ENCODE measurements around the gene NCAPD2.
A peak's percentile ranks its signal among the peaks of the same experiment; 100 is the strongest.
"Not testable (repeated sequence)": the region's sequence is repeated elsewhere in the genome, so short reads cannot be mapped to it uniquely, and the experiment has no call there.

The NCAPD2 gene

GRCh38 chr12:6470375-6471163, 23.3 kb upstream of the NCAPD2 start, which contains the start of gene VAMP1:
Gene VAMP1 (minus strand): TSS chr12:6470677. CDS start chr12:6470531, 146 bp downstream.
- Mint-ChIP-seq H3K27ac (peak within 1 kb of the TSS; percentile 85), H3K4me3 (peak within 1 kb of the TSS; percentile 95), H3K9me3 (no peaks in the 10 kb centered on the region), H3K27me3 (no peaks in the 10 kb centered on the region), H3K4me1 (ENCODE audit: low read depth) (peaks cover 60% of the 10 kb centered on the region), H3K36me3 (ENCODE audit: low read depth) (peaks cover 44% of the 10 kb centered on the region)

- Mint-ChIP-seq H3K4me3 (no peak overlapping the region), H3K27ac (no peak overlapping the region)
Measured at GRCh38 chr12:6471989-6472360, 21.9 kb upstream of the NCAPD2 start.

GRCh38 chr12:6472491-6472890, 21.4 kb upstream of the NCAPD2 start:
- H3K27ac Mint-ChIP-seq = no peak overlapping the region
- H3K27me3 Mint-ChIP-seq = no peaks in the 10 kb centered on the region
- peaks cover 41% of the 10 kb centered on the region for H3K4me1 Mint-ChIP-seq (ENCODE audit: low read depth)
- H3K9me3 Mint-ChIP-seq = no peaks in the 10 kb centered on the region
- no peak overlapping the region for H3K4me3 Mint-ChIP-seq
- H3K36me3 Mint-ChIP-seq (ENCODE audit: low read depth) = peaks cover 25% of the 10 kb centered on the region

More at GRCh38 chr12:6471989-6472360, 21.9 kb upstream of the NCAPD2 start:
- Mint-ChIP-seq H3K4me1 (ENCODE audit: low read depth) (peaks cover 46% of the 10 kb centered on the region), H3K27me3 (no peaks in the 10 kb centered on the region), H3K9me3 (no peaks in the 10 kb centered on the region), H3K36me3 (ENCODE audit: low read depth) (peaks cover 30% of the 10 kb centered on the region)

- not testable (repeated sequence) for H3K27me3 Mint-ChIP-seq; H3K27ac Mint-ChIP-seq; H3K36me3 Mint-ChIP-seq (ENCODE audit: low read depth); H3K4me3 Mint-ChIP-seq; H3K9me3 Mint-ChIP-seq
- peaks cover 16% of the 10 kb centered on the region for H3K4me1 Mint-ChIP-seq (ENCODE audit: low read depth)
Measured at GRCh38 chr12:6475233-6475975, 18.5 kb upstream of the NCAPD2 start.

GRCh38 chr12:6476489-6476888, 17.4 kb upstream of the NCAPD2 start:
- Mint-ChIP-seq H3K27me3 (no peaks in the 10 kb centered on the region), H3K36me3 (ENCODE audit: low read depth) (no peaks in the 10 kb centered on the region), H3K4me1 (ENCODE audit: low read depth) (peaks cover 8% of the 10 kb centered on the region), H3K9me3 (no peaks in the 10 kb centered on the region), H3K4me3 (no peak overlapping the region), H3K27ac (no peak overlapping the region)

- not testable (repeated sequence) for H3K9me3 Mint-ChIP-seq; H3K27me3 Mint-ChIP-seq; H3K27ac Mint-ChIP-seq; H3K36me3 Mint-ChIP-seq (ENCODE audit: low read depth); H3K4me1 Mint-ChIP-seq (ENCODE audit: low read depth); H3K4me3 Mint-ChIP-seq
Measured at GRCh38 chr12:6477601-6478377, 16.1 kb upstream of the NCAPD2 start.

- Mint-ChIP-seq H3K9me3 (no peaks in the 10 kb centered on the region), H3K27me3 (no peaks in the 10 kb centered on the region), H3K4me1 (ENCODE audit: low read depth) (no peaks in the 10 kb centered on the region), H3K27ac (no peak overlapping the region), H3K4me3 (no peak overlapping the region), H3K36me3 (ENCODE audit: low read depth) (no peaks in the 10 kb centered on the region)
Measured at GRCh38 chr12:6478416-6478815, 15.5 kb upstream of the NCAPD2 start.

GRCh38 chr12:6488240-6488639, 5.7 kb upstream of the NCAPD2 start:
- Mint-ChIP-seq H3K9me3 (no peaks in the 10 kb centered on the region), H3K36me3 (ENCODE audit: low read depth) (peaks cover 15% of the 10 kb centered on the region), H3K27me3 (no peaks in the 10 kb centered on the region)

GRCh38 chr12:6489449-6489848, 4.5 kb upstream of the NCAPD2 start:
- peaks cover 15% of the 10 kb centered on the region for H3K36me3 Mint-ChIP-seq (ENCODE audit: low read depth)
- H3K9me3 Mint-ChIP-seq = no peaks in the 10 kb centered on the region
- no peak overlapping the region for H3K27ac Mint-ChIP-seq
- peaks cover 16% of the 10 kb centered on the region for H3K4me1 Mint-ChIP-seq (ENCODE audit: low read depth)
- H3K27me3 Mint-ChIP-seq = no peaks in the 10 kb centered on the region
- no peak overlapping the region for H3K4me3 Mint-ChIP-seq

More at GRCh38 chr12:6488240-6488639, 5.7 kb upstream of the NCAPD2 start:
- Mint-ChIP-seq H3K4me1 (ENCODE audit: low read depth) (peaks cover 12% of the 10 kb centered on the region), H3K27ac (no peak overlapping the region), H3K4me3 (no peak overlapping the region)

- H3K36me3 Mint-ChIP-seq (ENCODE audit: low read depth) = peaks cover 23% of the 10 kb centered on the region
- H3K27me3 Mint-ChIP-seq, H3K4me3 Mint-ChIP-seq: not testable (repeated sequence)
Measured at GRCh38 chr12:6490673-6491072, 3.2 kb upstream of the NCAPD2 start.

GRCh38 chr12:6492838-6493496, 935 bp upstream of the NCAPD2 start, which contains the start of gene MRPL51:
Gene MRPL51 (minus strand): TSS chr12:6493262. CDS start chr12:6493136, 126 bp downstream.
- H3K27me3 Mint-ChIP-seq = no peaks in the 10 kb centered on the region
- H3K4me3 Mint-ChIP-seq = peak within 1 kb of the TSS; percentile 93
- peak within 1 kb of the TSS; percentile 97 for H3K27ac Mint-ChIP-seq
- no peaks in the 10 kb centered on the region for H3K9me3 Mint-ChIP-seq
- H3K4me1 Mint-ChIP-seq (ENCODE audit: low read depth) = peaks cover 41% of the 10 kb centered on the region
- peaks cover 32% of the 10 kb centered on the region for H3K36me3 Mint-ChIP-seq (ENCODE audit: low read depth)

More at GRCh38 chr12:6490673-6491072, 3.2 kb upstream of the NCAPD2 start:
- H3K27ac Mint-ChIP-seq, H3K9me3 Mint-ChIP-seq: not testable (repeated sequence)
- H3K4me1 Mint-ChIP-seq (ENCODE audit: low read depth) = peaks cover 24% of the 10 kb centered on the region

GRCh38 chr12:6494258-6494743, 399 bp downstream of the NCAPD2 start:
- Mint-ChIP-seq H3K4me1 (ENCODE audit: low read depth) (peaks cover 45% of the 10 kb centered on the region), H3K36me3 (ENCODE audit: low read depth) (peaks cover 43% of the 10 kb centered on the region)

GRCh38 chr12:6494968-6495367, 1.1 kb downstream of the NCAPD2 start:
- Mint-ChIP-seq H3K27ac (peak overlapping the region; percentile 97), H3K4me3 (peak overlapping the region; percentile 93), H3K9me3 (no peaks in the 10 kb centered on the region), H3K4me1 (ENCODE audit: low read depth) (peaks cover 45% of the 10 kb centered on the region), H3K36me3 (ENCODE audit: low read depth) (peaks cover 48% of the 10 kb centered on the region), H3K27me3 (no peaks in the 10 kb centered on the region)

More at GRCh38 chr12:6494258-6494743, 399 bp downstream of the NCAPD2 start:
- Mint-ChIP-seq H3K27ac (peak overlapping the region; percentile 97), H3K9me3 (no peaks in the 10 kb centered on the region), H3K27me3 (no peaks in the 10 kb centered on the region), H3K4me3 (peak overlapping the region; percentile 93)

- peaks cover 35% of the 10 kb centered on the region for H3K36me3 Mint-ChIP-seq (ENCODE audit: low read depth)
Measured at GRCh38 chr12:6497291-6497690, 3.4 kb downstream of the NCAPD2 start.

More at GRCh38 chr12:6497291-6497690, 3.4 kb downstream of the NCAPD2 start:
- Mint-ChIP-seq H3K27ac (peak overlapping the region; percentile 64), H3K4me1 (ENCODE audit: low read depth) (peaks cover 37% of the 10 kb centered on the region)
- not testable (repeated sequence) for H3K4me3 Mint-ChIP-seq, H3K9me3 Mint-ChIP-seq, H3K27me3 Mint-ChIP-seq
